Stimulated activated CD4-positive, alpha-beta T cell treated with anti-CD3 and anti-CD28 coated beads, Interleukin-1b, Interleukin-23, amount 100 ng/mL, for 1 hour (primary cell): ENCODE measurements around the gene CYSRT1.

ENCODE experiments used
- DNase-seq, 2 donors: peaks; one replicate each; pipeline ENCODE4 v3.0.0-alpha.2; 2020; ENCODE audit warnings: low read depth in 2 of 2

The CYSRT1 gene

DNA sequence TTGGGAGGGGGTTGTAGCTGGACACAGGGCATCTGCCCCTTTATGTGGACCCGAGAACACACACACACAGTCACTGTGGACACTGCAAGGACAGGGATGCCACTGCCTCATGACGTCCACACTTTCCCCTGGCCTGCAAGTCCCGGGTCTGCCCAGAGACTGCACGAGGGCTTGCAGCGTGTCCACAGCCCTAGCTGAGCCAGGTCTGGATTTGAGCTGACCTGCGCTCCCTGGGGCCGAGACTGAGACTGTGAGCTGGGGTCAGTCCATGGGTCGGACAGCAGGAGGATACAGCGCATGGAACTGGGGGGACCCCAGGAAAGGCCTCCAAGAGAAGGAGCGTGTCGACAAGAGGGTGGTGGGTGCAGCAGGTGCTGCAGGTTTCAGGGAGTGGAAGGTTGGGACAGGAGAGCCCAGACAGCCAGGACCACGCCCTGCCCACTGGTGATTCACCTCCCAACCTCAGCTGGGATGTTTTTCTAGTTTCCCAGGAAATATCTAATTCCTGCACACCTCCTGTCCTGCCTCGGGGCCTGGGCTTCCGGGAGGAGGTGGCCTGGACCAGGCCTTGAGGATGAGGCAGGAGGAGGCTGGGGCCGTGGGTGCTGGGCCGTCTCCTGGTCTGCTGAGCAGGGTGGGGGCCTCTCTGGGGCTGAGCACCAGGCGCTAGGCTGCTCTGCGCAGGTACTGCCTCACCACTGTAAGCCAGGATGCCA lies 1.5 kb downstream of the CYSRT1 start:
- no peak for DNase-seq

DNA sequence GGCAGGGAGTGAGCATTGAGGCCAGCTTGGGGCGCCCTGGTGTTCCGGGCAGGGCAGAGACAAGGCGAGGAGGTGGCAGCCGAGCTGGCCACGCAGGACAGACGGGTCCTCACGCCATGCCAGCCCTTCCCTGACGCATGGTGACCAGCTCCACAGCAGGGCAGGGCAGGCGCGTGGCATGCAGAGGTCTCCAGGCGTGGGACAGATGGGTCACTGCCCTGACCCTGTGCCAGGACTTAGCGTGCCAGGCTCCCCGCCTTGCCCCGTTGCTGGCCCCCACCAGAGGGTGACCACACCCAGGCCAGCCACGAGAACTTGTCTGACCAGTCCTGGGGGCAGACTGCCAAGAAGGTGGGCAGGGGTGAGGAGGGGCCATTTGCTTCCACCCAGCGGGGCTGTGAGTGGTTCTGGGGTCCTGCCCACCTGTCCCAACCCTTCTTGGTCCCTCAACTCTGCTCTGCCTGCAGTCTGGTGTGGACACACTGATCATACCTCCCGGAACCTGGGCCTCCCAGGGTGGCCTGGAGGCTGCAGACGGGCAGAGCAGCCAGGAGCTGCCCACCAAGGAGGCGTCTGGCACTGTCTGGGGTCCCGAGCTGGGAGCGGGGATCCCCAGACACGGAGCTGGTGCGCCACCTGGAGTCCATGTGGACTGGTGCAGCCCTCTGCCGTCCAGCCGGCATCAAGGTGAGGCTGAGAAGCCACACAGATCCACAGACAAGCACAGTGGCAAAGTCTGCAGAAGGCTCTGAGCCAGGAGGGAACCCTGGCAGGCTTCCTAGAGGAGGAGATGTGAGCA lies 2.3 kb downstream of the CYSRT1 start, which contains the start of gene RNF224:
TSS of gene RNF224 (plus strand) at position 449 of the 799 bp plus-strand sequence. CDS start 834 bp downstream, outside the sequence.
- DNase-seq = peak; percentile 59 to 70

- DNase-seq = no peak
Observed at GRCh38 chr9:137227853-137228505, 3.0 kb downstream of the CYSRT1 start.

DNA sequence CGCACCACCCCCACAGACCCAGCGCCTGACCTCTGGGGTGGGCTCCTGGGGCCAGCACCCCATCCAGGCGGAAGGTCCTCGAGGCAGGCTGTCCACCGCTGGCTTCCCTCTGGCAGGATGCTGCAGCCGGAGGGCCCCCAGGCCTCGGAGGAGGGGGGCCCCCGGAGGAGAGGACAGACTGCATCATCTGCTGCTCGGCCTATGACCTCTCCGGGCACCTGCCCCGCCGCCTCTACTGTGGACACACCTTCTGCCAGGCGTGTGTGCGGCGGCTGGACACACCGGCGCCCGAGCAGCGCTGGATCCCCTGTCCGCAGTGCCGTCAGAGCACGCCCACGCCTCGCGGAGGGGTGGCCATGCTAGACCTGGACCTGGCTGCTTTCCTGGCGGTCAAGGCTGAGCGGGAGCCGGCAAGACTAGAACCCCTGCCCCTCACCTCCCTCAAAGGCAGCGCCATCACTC lies 3.6 kb downstream of the CYSRT1 start:
- no peak for DNase-seq

DNA sequence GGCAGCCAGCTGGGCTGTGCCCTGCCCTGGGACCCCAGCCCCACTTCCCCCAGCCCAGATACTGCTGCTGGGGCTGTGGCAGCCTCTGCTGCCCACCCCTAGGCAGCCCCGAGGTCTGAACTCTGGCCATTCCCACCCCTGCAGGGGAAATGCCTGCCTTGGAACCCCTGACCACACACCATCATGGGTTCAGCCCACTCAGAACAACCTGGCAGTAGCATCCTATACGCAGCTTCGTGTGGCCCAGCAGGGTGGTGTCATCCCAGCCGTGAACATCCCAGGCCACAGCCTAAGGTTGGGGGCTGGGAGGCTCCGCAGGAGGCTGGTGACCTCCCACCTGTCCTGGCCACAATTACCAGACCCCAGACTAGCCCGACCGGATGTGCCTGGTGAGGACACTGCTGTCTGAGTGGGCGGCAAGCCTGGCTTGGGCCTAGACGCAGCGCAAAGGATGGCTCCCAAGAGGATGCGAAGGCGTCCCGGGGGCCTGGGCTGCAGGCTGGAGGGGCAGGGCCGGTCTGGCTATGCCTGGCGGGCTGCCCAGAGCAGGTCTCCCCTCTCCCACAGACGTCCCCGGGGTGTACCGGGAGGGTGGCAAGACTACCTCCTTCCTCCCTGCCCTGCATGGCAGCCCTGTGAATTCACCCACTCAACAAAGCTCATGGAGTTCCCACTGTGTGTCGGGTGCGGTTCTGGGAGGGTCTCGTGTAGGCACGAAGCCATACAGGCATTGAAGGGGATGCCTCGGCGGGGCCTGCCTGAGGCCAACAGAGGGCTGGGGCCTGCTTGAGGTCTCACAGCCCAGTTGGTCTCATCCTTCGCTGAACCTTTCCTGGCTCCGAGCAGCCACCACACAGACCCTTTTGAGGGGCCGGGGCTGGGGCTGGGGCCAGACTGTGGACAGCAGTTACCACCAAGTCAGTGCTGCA lies 4.3 kb downstream of the CYSRT1 start:
- no peak for DNase-seq

DNA sequence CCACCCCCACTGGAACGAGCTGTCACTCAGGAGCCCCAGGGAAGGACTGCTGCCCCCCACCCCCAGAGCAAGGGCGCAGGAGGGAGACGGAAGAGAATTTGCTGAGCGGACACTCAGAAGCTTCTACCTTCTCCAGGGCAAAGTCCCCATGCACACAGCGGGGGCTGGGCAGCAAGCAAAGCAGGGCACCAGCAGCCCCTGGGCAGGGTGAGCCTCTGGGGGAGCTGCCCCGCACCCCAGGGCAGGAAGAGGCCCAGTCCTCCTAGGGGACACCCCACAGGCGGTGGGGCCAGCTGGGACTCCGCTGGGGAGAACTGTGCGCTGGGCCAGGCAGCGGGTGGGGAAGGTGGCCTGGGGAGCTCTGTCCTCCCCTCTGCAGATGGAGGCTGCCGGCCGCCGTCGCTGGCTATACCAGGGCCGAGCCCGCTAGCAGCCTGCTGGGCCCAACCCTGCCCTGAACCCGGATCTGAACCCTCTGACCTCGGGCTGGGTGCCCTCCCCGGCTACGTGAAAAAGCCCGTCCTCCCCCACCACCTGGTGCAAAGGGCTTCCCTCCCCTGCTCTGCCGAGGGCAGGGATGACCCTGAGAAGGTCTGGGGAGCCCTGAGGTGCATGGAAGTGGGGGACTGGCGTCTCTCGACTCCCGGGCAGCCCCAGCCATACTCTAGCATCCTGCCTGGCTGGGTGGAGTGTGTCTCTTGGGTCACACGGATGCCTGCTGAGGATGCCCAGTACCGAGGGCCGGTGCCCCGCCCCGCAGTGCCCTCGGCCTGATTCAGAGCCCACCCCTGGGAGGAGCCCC lies 5.1 kb downstream of the CYSRT1 start:
- no peak for DNase-seq

DNA sequence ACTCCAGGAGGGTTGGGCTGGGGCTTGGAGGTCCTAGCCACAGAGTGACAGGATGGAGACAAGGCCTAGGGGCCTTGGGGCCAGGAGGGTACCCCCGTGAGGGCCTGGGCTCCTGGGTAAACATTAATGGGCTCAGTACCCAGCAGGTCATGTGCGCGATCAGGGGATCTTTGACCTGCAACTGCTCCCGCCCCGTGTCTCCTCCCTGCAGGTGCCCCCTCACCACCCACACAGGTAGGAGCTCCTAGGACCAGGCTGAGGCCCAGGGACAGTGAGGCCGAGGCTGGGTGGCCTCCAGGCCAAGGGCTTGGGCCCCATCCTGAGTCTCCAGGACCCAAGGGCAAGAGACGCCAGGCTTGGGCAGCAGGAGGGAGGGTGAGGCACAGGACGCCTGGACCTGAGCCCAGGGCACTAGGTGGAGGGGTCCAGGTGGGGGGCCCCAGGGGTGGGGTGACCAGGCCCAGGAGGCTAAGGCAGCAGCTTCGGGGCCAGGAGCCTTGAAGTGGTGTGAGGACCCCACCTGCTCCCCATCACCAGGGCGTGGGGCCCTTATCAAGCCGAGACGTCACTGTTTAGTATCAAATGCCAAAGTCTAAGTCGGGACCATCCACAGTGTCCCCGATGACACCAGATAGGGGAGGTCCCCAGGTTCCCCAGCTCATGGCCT lies 5.9 kb downstream of the CYSRT1 start, which contains the start of gene SLC34A3:
TSS of gene SLC34A3 (plus strand) at position 197 of the 667 bp plus-strand sequence. CDS start 802 bp downstream, outside the sequence.
- no peak for DNase-seq

DNA sequence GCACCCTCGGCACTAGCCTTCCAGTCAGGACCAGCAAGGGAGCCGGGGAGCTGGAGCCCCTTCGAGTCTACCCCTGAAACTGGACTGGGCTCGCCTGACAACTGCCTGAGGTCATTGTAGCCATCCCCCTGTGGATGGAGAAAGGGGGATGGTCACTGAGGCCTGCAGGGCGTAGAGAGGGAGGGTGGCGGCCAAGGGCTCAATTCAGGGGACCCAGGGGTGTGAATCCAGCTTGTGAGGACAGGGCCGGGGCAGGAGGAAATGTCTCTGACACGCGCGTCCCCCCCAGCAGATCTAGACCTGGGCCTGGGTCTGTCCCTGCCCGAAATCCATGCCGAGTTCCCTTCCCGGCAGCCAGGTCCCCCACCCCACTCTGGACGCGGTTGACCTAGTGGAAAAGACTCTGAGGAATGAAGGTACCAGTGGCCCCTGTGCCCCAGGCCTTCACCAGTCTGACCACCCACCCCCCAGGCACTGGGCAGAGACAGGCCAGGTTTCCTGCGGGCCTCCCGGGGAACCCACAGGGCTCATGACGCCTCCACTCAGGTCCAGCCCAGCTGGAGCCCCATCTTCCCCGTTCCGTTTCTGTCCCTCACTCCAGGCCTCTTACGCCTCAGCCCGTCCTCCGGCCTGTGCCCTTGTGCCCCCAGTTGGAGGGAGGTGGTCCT lies 6.5 kb downstream of the CYSRT1 start:
- DNase-seq = no peak

- DNase-seq = no peak
Observed at GRCh38 chr9:137232101-137232500, 7.1 kb downstream of the CYSRT1 start.

DNA sequence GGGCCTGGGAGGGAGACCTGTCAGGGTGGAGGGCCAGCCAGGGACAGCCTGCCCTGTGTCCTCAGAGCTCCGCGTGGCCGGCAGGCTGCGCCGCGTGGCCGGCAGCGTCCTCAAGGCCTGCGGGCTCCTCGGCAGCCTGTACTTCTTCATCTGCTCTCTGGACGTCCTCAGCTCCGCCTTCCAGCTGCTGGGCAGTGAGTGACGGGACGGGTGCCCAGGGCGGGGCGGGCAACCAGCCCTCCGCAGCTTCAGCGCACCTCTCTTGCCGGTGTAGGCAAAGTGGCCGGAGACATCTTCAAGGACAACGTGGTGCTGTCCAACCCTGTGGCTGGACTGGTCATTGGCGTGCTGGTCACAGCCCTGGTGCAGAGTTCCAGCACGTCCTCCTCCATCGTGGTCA lies 7.5 kb downstream of the CYSRT1 start:
- no peak for DNase-seq

DNA sequence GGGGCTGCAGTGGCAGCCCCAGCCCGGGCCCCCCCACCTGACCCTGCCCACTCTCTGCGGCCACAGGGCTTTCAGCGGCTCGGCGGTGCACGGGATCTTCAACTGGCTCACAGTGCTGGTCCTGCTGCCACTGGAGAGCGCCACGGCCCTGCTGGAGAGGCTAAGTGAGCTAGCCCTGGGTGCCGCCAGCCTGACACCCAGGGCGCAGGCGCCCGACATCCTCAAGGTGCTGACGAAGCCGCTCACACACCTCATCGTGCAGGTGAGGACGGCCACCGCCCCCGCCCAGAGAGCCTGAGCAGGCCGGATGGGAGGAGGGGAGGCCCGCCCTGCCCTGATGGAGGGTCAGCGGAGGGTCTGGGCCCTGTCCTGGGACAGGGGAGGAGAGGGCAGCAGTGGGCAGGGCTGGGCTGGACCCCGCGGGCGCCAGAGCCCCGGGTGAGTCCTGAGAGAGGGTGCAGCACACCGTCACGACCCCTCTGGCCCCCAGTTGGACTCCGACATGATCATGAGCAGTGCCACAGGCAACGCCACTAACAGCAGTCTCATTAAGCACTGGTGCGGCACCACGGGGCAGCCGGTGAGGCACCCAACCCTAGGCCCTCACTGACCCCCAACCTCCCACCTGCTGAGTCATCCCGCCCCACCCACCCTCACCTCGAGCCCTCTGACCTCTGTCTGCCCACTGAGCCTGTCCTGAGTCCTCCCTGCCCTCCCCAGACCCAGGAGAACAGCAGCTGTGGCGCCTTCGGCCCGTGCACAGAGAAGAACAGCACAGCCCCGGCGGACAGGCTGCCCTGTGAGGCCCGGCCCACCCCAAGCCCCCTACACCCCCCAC lies 8.4 kb downstream of the CYSRT1 start:
- no peak for DNase-seq

GRCh38 chr9:137234055-137234697 lies 9.2 kb downstream of the CYSRT1 start:
- no peak for DNase-seq

GRCh38 chr9:137234758-137235423 lies 9.9 kb downstream of the CYSRT1 start:
- no peak for DNase-seq

DNA sequence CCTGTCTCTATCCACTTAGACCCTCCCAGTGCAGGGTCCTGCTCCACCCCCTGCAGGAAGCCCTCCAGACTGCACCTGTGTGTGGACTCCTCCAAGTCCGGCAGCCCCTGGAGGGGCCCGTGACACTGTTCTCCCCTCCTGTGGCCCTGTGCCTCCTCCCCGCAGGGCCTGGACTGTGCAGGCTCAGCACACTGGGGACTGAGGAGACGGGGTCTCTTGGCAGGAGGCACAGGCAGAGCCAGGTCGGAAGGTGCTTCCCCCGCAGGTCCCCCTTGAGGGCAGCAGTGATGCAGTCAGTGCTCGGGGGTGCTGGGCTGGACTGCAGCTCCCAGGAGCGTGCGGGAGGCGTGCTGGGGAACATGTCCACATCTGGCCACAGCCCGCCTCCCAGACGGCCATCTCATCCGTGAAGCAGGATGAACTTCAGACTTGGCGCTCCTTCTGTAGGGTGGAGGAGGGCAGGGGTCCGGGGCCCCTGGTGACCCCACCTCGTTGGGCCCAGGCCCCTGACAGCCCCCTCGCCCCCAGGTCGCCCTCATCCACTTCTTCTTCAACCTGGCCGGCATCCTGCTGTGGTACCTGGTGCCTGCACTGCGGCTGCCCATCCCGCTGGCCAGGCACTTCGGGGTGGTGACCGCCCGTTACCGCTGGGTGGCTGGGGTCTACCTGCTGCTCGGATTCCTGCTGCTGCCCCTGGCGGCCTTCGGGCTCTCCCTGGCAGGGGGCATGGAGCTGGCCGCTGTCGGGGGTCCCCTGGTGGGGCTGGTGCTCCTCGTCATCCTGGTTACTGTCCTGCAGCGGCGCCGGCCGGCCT lies 10.7 kb downstream of the CYSRT1 start:
- no peak for DNase-seq

- DNase-seq = peak; percentile 79 to 91
Observed at GRCh38 chr9:137236238-137236935, 11.4 kb downstream of the CYSRT1 start.

- no peak for DNase-seq
Observed at GRCh38 chr9:137236936-137237421, 12.0 kb downstream of the CYSRT1 start.
